ENCODE results near the gene RING1. TPM values are rescaled to one million over a fixed set of nuclear protein-coding genes. Genes with fewer than 3 reads are reported as not detected.
A peak's percentile ranks its signal among the peaks of the same experiment; 100 is the strongest.

The RING1 gene
- total RNA-seq, 1 donor from 2014 or later = 11.3 TPM

- no peak overlapping the region for H3K4me3 ChIP-seq (ENCODE audit: low read depth, low read length)
- TF ChIP-seq CTCF (conservative IDR thresholded peaks at IDR 0.05; ENCODE audit: low read depth, low read length) = no peak
- no peak for DNase-seq (ENCODE audit: low read depth)
Measured at GRCh38 chr6:33189164-33189563, 19.1 kb upstream of the RING1 start.

GRCh38 chr6:33189625-33190448 is 18.5 kb upstream of the RING1 start:
- no peak for TF ChIP-seq CTCF (conservative IDR thresholded peaks at IDR 0.05; ENCODE audit: low read depth, low read length)
- no peak for DNase-seq (ENCODE audit: low read depth)
- H3K4me3 ChIP-seq (ENCODE audit: low read depth, low read length) = no peak overlapping the region

- no peak for TF ChIP-seq CTCF (conservative IDR thresholded peaks at IDR 0.05; ENCODE audit: low read depth, low read length)
- H3K4me3 ChIP-seq (ENCODE audit: low read depth, low read length) = no peak overlapping the region
- no peak for DNase-seq (ENCODE audit: low read depth)
Measured at GRCh38 chr6:33190504-33191107, 17.7 kb upstream of the RING1 start.

- no peak for DNase-seq (ENCODE audit: low read depth)
- no peak for TF ChIP-seq CTCF (conservative IDR thresholded peaks at IDR 0.05; ENCODE audit: low read depth, low read length)
- no peak overlapping the region for H3K4me3 ChIP-seq (ENCODE audit: low read depth, low read length)
Measured at GRCh38 chr6:33191383-33192104, 16.8 kb upstream of the RING1 start.

- H3K4me3 ChIP-seq (ENCODE audit: low read depth, low read length) = peak within 1 kb of the TSS; percentile 31
- no peak for TF ChIP-seq CTCF (conservative IDR thresholded peaks at IDR 0.05; ENCODE audit: low read depth, low read length)
- no peak for DNase-seq (ENCODE audit: low read depth)
Measured at GRCh38 chr6:33192105-33192646, 16.1 kb upstream of the RING1 start, which contains the start of gene COL11A2. COL11A2 (minus strand) TSS chr6:33192467; CDS start chr6:33192240, 227 bp downstream.

- H3K4me3 ChIP-seq (ENCODE audit: low read depth, low read length) = peak overlapping the region; percentile 31
- TF ChIP-seq CTCF (conservative IDR thresholded peaks at IDR 0.05; ENCODE audit: low read depth, low read length) = no peak
- DNase-seq (ENCODE audit: low read depth) = no peak
Measured at GRCh38 chr6:33192671-33193602, 15.4 kb upstream of the RING1 start.

Data from epithelial cell of proximal tubule (primary cell).